Stimulated activated CD4-positive, alpha-beta T cell treated with anti-CD3 and anti-CD28 coated beads, Interleukin-4, amount 100 ng/mL, for 1 hour (primary cell): ENCODE results near the gene PRPF4.
"Not testable (repeated sequence)": the region's sequence is repeated elsewhere in the genome, so short reads cannot be mapped to it uniquely, and the experiment has no call there.

Source experiments
- DNase-seq: peaks from one replicate; pipeline ENCODE4 v3.0.0-alpha.2; 2020

PRPF4 gene

GRCh38 chr9:113269355-113269754 lies 6.1 kb upstream of the PRPF4 start:
- no peak for DNase-seq

GRCh38 chr9:113269871-113270270 lies 5.6 kb upstream of the PRPF4 start:
- no peak for DNase-seq

GRCh38 chr9:113274474-113275156 lies 843 bp upstream of the PRPF4 start:
- no peak for DNase-seq

GRCh38 chr9:113278840-113279239 lies 3.4 kb downstream of the PRPF4 start:
- no peak for DNase-seq

DNA sequence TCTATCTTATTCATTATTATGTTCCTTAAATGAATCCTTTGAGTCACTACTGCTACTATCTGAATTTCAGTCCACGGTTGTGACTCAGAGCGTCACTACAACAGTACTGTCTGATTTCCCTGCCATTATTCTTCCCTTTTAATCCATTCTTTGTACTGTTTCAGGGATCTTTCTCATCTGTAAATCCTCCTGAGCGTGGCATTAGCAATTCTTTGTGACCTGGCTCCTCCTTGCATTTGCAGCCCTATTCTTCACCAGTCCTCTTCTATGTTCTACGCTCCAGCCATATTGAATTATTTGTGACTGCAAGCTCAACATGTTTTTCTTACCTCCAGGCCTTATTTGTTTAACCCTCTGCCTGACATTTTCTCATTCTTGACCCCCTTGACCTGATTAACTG lies 5.9 kb downstream of the PRPF4 start:
- no peak for DNase-seq

DNA sequence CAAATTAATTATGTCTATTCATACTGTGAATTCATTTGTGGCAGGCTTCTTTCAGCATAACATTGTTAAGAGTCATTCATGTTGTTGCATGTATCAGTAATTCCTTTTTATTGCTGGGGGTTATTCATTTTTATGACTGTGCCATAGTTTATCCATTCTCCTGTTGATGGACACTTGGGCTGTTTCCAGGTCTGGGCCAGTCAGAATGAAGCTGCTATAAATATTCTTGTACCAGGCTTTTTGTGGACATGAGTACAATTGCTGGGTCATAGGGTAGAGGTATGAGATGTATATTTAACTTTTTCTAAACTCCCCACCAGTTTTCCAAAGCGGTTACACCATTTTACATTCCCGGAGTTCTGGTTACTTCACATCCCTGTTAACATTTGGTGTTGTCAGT lies 13.6 kb downstream of the PRPF4 start:
- DNase-seq, result no peak

DNA sequence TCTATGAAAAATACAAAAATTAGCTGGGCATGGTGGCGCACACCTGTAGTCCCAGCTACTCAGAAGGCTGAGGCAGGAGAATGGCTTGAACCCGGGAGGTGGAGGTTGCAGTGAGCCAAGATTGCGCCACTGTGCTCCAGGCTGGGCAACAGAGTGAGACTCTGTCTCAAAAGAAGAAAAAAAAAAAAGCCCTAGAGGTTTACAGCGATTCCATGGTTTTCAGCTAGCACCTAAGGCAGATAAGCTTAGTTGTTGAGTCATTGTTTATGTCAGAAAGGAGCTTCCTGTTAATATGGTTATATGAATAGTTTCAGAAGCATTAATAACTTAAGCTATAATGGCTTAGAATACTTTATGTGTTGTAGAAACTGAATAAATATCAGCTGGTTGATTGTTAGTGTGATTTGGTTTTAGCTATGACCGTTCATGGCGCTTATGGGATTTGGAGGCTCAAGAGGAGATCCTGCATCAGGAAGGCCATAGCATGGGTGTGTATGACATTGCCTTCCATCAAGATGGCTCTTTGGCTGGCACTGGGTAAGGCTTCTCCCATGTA lies 14.7 kb downstream of the PRPF4 start:
- no peak for DNase-seq

- no peak for DNase-seq
Observed at GRCh38 chr9:113293285-113293878, 17.9 kb downstream of the PRPF4 start.

- not testable (repeated sequence) for DNase-seq
Observed at GRCh38 chr9:113296247-113296646, 20.8 kb downstream of the PRPF4 start.

DNA sequence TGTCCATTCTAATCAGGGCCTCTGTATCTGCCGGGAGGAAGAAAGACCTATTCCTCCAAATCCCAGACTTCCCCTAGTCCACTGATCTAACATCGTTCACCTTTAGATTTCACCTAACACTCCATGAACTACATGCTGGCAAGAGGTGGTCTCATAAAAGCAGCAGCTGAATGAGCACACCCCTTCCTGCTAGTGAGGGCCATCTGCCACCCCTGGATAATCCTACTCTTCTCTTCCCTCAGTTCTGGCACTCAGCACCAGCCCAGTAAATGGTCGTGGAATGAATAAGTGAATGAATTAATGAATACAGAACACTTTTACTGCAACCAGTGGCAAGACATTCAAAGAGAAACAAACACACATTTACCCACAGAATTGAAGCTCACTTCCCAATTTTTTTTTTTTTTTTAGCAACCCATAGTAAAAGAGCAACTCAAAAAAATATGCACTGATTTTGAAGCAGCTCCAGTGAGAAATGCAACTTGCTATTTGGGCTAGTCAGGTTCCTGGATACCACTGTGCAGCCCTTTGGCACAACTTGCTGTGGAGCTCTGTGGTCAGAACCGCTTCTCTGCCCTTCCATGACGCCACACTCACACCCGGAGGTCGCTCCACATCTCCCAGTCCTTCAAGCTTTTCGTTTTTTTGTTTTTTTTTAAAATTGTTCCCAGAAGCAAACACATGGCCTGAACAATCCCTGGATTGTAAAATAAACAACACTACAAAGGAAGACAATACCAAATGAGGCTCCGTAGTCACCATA lies 21.5 kb downstream of the PRPF4 start:
- no peak for DNase-seq

DNA sequence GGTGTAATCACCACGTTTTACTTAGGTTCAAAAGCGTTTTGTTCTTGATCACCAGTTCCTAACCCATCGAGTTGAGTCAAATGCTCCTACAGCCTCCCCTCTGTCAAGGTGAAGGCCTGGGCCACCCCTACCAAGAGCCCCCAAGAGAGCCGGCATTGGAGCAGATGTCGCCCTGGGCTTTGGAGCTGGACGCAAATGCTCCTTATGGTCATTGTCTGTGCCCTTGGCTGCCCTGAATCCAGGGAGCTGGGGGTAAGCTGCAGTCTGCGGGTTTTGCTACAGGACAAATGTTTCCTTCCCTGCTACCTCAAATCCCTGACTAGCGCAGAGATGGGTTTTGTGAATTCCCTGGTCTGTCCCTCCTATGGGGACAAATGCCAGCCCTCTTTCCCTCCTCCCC lies 22.9 kb downstream of the PRPF4 start:
- no peak for DNase-seq

DNA sequence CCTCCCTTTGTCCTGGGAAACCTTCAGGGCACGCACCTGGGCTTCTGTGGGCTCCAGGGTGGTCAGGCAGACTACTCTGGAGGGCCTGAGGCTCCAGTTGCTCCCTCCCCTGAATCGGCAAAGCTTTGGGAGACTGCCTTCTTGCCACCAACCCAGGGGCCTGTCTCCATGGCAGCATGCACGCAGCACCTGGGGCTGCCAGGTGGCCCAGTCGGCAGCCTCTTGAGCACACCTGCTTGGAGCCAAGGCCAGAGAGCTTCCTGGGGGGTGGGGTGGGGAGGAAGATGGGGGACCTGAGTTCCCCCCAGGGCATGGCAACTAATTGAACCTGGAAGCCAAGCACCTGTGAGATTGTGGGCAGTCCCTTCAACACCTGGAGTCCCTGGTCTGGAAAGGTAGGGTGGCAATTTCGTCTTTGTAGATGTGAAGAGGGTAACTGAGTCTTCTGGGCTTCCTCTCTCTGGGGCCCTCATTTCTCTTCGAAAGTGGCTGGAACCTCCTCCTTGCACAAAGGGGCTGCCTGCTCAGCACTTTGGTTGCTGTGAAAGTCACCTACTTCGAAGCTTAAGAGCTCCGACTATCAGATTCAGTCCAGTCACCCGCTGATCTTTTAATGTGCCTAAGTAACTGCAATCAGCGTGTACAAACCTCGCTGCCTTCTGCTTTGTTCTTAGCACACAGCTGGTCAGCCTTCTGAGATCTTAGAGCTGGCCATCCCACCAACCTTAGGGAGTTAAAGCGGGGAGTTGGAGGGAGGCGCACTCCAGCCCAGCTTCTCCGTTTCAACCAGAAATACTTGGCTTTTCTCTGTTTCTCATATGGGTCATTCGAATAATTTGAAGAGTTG lies 23.7 kb downstream of the PRPF4 start:
- DNase-seq, result no peak

- no peak for DNase-seq
Observed at GRCh38 chr9:113299800-113300292, 24.4 kb downstream of the PRPF4 start.

GRCh38 chr9:113301548-113301947 lies 26.1 kb downstream of the PRPF4 start:
- DNase-seq, result no peak

GRCh38 chr9:113302792-113303418 lies 27.4 kb downstream of the PRPF4 start, which contains the start of gene RNF183:
Gene RNF183, minus strand, starts transcription at chr9:113303376. Its CDS starts 5,192 bp downstream, at chr9:113298184.
- DNase-seq, result no peak

- DNase-seq, result no peak
Observed at GRCh38 chr9:113306566-113306965, 31.1 kb downstream of the PRPF4 start.

- DNase-seq, result no peak
Observed at GRCh38 chr9:113307396-113307975, 32.0 kb downstream of the PRPF4 start.

GRCh38 chr9:113309204-113309813 lies 33.9 kb downstream of the PRPF4 start:
- no peak for DNase-seq

DNA sequence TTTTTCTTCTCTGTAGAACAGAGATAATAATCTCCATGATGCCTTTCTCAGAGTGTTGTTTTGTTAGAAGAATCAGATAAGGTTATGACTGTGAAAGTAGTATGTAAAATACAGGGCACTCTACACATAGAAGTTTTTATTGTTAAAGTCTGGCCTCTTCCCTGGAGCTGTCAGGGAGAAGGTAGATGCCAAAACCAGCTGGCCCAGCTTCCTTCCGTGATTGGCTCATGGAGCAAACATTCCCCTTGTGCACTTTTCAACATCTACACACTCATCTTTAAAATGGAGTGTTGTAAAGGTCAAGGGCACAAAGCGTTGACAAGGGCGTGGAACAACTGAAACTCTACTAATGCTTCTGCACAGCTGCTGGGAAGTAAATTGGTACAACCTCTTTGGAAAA lies 35.1 kb downstream of the PRPF4 start:
- DNase-seq, result no peak

DNA sequence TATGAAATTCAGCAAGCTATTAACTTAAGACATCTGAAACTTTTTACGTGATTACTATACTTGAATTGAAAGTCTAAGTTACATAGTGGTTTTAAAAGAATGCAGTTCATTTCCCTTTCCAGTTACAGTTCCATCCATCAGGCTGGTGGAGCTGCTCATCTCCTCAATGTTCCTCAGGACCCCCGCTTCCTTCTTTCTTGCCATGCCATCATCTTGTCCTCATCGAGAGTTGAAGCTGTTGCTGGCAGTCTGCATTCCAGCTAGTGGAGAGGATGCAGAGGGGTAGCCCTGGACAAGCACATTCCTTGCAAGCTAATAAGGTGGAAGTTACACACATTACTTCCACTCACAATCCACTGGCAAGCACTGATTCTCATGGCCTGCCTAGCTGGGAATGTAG lies 36.5 kb downstream of the PRPF4 start:
- no peak for DNase-seq

- no peak for DNase-seq
Observed at GRCh38 chr9:113313261-113313660, 37.8 kb downstream of the PRPF4 start.
